HepG2 (cell line): ENCODE data around the gene RBM28. TPM values are rescaled to one million over a fixed set of nuclear protein-coding genes. Genes with fewer than 3 reads are reported as not detected.

Experiments
- BRD4 ChIP-seq: sonication (generic); formaldehyde crosslinking; IDR thresholded peaks from 2 replicates; pipeline ENCODE4 v1.4.0; 2020; ENCODE audit warnings: missing genetic modification reagents
- GFI1 ChIP-seq: sonication (generic); formaldehyde crosslinking; IDR thresholded peaks from 2 replicates; pipeline ENCODE4 v1.5.0; 2020; ENCODE audit warnings: missing genetic modification reagents, mild to moderate bottlenecking, borderline replicate concordance
- KAT7 ChIP-seq: IDR thresholded peaks from 2 replicates; pipeline ENCODE4 v1.6.1; 2018; ENCODE audit warnings: borderline replicate concordance, missing compliant biosample characterization
- MATR3 ChIP-seq: sonication (generic); formaldehyde crosslinking; IDR thresholded peaks from 2 replicates; pipeline ENCODE4 v1.4.0; 2020; ENCODE audit warnings: missing genetic modification reagents
- MTF1 ChIP-seq: sonication (generic); formaldehyde crosslinking; IDR thresholded peaks from 2 replicates; pipeline ENCODE4 v1.5.0; 2020; ENCODE audit warnings: missing genetic modification reagents
- POLR2A ChIP-seq, 2 experiments: IDR thresholded peaks; 2 replicates each; pipeline ENCODE4 v1.6.1; 2011; ENCODE audit warnings: low read depth in 2 of 2, low read length in 2 of 2, mild to moderate bottlenecking in 1 of 2, moderate library complexity in 1 of 2; ENCODE audit not compliant: insufficient read depth in 1 of 2
- SETDB1 ChIP-seq: sonication (generic); formaldehyde crosslinking; IDR thresholded peaks from 2 replicates; pipeline ENCODE4 v1.5.1; 2020; ENCODE audit warnings: missing genetic modification reagents, mild to moderate bottlenecking, borderline replicate concordance
- SSRP1 ChIP-seq: IDR thresholded peaks from 2 replicates; pipeline ENCODE4 v1.6.1; 2016; ENCODE audit warnings: control low read depth
- polyA plus RNA-seq, 8 experiments: library from polyadenylated mRNA; depleted of rRNA in 3 of 8; stranded (reverse) in 7 of 8; unstranded in 1 of 8; fragments of >200 nt; fragmentation: Illumina TruSeq in 4 of 8; extraction: Trizol in 4 of 8; gene quantifications; 2 replicates each; pipeline versions ENCODE4 v1.2.1 to v1.2.3, GENCODE V29; 2011 to 2016; ENCODE audit warnings: low read depth in 4 of 8, missing spikeins in 1 of 8, mixed read lengths in 1 of 8; ENCODE audit not compliant: insufficient read depth in 1 of 8
- total RNA-seq, 5 experiments: library from RNA; depleted of rRNA; stranded (reverse); fragments of >200 nt; fragmentation: Illumina TruSeq; extraction: Trizol; gene quantifications; 2 replicates each; pipeline ENCODE4 v1.2.3, GENCODE V29; 2016; ENCODE audit warnings: low read depth in 1 of 5
- TF ChIP-seq, protein P1 (sequence below): sonication (generic); formaldehyde crosslinking; IDR thresholded peaks from 2 replicates; pipeline ENCODE4 v1.4.0; 2020; ENCODE audit warnings: mild to moderate bottlenecking, missing genetic modification reagents, borderline replicate concordance
- TF ChIP-seq, protein P2 (sequence below): sonication (generic); formaldehyde crosslinking; IDR thresholded peaks from 2 replicates; pipeline ENCODE4 v1.8.1; 2022; ENCODE audit warnings: mild to moderate bottlenecking, missing genetic modification reagents
- TF ChIP-seq, protein P3 (sequence below): sonication (generic); formaldehyde crosslinking; IDR thresholded peaks from 2 replicates; pipeline ENCODE4 v1.5.0; 2020; ENCODE audit warnings: missing genetic modification reagents
- TF ChIP-seq, protein P4 (sequence below): sonication (generic); formaldehyde crosslinking; IDR thresholded peaks from 2 replicates; pipeline ENCODE4 v1.4.0; 2020; ENCODE audit warnings: missing genetic modification reagents
- TF ChIP-seq, protein P5 (sequence below): sonication (generic); formaldehyde crosslinking; IDR thresholded peaks from 2 replicates; pipeline ENCODE4 v1.5.0; 2020; ENCODE audit warnings: missing genetic modification reagents

The RBM28 gene
- total and polyA plus RNA-seq, 2 of the 13 experiments (the other 11 are each of a cell fraction or from before 2014, with no cell fraction given): 20.5 to 49.0 TPM

DNA sequence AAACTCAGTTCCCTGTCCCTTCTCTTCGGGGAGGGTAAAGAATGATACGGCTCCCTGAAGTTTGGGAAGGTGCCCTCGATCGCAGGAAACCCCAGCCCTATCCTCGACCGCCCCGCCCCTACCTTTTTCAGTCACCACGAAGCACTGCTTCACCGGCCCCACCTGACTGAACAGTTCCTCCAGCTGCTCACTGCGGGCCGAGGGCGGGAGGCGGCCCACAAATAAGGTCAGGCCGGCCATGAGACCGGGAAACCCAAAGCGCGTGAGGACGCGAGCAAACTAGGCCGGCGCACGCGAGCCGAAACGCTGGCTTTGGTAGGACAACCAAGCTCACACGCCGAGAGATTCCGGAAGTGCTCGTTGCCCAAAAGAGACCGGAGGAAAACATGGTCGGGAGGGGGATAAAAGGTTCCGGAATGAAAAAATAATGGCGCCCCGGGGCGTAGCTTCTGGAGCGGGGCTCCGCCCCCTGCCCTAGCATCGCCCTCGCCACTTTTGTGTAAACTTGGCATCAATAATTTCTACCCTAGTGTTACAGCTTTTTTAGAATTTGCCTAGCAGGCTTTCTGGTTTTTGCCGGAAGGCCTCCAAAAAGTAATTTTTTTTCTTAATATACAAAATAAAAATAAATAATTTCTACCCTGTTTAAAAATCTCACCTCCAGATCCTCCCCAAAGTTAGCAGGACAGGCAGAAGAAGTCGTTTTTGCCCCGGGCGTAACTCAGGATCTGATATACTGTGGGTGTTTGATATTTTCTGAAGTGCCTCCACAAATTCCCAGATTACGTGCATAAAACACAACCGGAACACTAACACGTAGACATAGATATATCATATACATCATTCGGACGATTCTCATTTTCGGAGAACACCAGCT is at the start of gene RBM28 (continued):
- TF ChIP-seq, protein P1, sequence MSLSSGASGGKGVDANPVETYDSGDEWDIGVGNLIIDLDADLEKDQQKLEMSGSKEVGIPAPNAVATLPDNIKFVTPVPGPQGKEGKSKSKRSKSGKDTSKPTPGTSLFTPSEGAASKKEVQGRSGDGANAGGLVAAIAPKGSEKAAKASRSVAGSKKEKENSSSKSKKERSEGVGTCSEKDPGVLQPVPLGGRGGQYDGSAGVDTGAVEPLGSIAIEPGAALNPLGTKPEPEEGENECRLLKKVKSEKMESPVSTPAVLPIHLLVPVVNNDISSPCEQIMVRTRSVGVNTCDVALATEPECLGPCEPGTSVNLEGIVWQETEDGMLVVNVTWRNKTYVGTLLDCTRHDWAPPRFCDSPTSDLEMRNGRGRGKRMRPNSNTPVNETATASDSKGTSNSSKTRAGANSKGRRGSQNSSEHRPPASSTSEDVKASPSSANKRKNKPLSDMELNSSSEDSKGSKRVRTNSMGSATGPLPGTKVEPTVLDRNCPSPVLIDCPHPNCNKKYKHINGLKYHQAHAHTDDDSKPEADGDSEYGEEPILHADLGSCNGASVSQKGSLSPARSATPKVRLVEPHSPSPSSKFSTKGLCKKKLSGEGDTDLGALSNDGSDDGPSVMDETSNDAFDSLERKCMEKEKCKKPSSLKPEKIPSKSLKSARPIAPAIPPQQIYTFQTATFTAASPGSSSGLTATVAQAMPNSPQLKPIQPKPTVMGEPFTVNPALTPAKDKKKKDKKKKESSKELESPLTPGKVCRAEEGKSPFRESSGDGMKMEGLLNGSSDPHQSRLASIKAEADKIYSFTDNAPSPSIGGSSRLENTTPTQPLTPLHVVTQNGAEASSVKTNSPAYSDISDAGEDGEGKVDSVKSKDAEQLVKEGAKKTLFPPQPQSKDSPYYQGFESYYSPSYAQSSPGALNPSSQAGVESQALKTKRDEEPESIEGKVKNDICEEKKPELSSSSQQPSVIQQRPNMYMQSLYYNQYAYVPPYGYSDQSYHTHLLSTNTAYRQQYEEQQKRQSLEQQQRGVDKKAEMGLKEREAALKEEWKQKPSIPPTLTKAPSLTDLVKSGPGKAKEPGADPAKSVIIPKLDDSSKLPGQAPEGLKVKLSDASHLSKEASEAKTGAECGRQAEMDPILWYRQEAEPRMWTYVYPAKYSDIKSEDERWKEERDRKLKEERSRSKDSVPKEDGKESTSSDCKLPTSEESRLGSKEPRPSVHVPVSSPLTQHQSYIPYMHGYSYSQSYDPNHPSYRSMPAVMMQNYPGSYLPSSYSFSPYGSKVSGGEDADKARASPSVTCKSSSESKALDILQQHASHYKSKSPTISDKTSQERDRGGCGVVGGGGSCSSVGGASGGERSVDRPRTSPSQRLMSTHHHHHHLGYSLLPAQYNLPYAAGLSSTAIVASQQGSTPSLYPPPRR (CRISPR knock-in tag): peak; percentile 75
- TF ChIP-seq SETDB1 (CRISPR knock-in tag) (peak; percentile 98), BRD4 (peak; percentile 90; the same call in 1 of the 2 replicates), KAT7 (CRISPR knock-in tag) (peak; percentile 97; the same call in 1 of the 2 replicates), SSRP1 (CRISPR knock-in tag) (no peak), MTF1 (CRISPR knock-in tag) (peak; percentile 94; the same call in 1 of the 2 replicates), POLR2A (IDR thresholded peaks at IDR 0.05; ENCODE audit: insufficient read depth in 1 of 2, low read depth in 2 of 2, low read length in 2 of 2) (peak; percentile 85 to 89), GFI1 (CRISPR knock-in tag) (peak; percentile 78), MATR3 (CRISPR knock-in tag) (no peak)
- TF ChIP-seq, protein P2, sequence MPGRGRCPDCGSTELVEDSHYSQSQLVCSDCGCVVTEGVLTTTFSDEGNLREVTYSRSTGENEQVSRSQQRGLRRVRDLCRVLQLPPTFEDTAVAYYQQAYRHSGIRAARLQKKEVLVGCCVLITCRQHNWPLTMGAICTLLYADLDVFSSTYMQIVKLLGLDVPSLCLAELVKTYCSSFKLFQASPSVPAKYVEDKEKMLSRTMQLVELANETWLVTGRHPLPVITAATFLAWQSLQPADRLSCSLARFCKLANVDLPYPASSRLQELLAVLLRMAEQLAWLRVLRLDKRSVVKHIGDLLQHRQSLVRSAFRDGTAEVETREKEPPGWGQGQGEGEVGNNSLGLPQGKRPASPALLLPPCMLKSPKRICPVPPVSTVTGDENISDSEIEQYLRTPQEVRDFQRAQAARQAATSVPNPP (CRISPR knock-in tag): peak; percentile 100
- TF ChIP-seq, protein P3, sequence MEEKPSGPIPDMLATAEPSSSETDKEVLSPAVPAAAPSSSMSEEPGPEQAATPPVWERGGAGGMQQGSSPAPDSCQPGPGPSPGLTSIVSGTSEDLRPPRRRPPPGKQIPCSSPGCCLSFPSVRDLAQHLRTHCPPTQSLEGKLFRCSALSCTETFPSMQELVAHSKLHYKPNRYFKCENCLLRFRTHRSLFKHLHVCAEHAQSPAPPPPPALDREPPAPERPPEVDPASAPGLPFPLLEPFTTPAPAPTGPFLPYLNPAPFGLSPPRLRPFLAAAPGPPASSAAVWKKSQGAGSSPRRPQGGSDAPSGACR (CRISPR knock-in tag): peak; percentile 89; the same call in 1 of the 2 replicates
- TF ChIP-seq, protein P4, sequence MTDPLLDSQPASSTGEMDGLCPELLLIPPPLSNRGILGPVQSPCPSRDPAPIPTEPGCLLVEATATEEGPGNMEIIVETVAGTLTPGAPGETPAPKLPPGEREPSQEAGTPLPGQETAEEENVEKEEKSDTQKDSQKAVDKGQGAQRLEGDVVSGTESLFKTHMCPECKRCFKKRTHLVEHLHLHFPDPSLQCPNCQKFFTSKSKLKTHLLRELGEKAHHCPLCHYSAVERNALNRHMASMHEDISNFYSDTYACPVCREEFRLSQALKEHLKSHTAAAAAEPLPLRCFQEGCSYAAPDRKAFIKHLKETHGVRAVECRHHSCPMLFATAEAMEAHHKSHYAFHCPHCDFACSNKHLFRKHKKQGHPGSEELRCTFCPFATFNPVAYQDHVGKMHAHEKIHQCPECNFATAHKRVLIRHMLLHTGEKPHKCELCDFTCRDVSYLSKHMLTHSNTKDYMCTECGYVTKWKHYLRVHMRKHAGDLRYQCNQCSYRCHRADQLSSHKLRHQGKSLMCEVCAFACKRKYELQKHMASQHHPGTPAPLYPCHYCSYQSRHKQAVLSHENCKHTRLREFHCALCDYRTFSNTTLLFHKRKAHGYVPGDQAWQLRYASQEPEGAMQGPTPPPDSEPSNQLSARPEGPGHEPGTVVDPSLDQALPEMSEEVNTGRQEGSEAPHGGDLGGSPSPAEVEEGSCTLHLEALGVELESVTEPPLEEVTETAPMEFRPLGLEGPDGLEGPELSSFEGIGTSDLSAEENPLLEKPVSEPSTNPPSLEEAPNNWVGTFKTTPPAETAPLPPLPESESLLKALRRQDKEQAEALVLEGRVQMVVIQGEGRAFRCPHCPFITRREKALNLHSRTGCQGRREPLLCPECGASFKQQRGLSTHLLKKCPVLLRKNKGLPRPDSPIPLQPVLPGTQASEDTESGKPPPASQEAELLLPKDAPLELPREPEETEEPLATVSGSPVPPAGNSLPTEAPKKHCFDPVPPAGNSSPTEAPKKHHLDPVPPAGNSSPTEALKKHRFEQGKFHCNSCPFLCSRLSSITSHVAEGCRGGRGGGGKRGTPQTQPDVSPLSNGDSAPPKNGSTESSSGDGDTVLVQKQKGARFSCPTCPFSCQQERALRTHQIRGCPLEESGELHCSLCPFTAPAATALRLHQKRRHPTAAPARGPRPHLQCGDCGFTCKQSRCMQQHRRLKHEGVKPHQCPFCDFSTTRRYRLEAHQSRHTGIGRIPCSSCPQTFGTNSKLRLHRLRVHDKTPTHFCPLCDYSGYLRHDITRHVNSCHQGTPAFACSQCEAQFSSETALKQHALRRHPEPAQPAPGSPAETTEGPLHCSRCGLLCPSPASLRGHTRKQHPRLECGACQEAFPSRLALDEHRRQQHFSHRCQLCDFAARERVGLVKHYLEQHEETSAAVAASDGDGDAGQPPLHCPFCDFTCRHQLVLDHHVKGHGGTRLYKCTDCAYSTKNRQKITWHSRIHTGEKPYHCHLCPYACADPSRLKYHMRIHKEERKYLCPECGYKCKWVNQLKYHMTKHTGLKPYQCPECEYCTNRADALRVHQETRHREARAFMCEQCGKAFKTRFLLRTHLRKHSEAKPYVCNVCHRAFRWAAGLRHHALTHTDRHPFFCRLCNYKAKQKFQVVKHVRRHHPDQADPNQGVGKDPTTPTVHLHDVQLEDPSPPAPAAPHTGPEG (CRISPR knock-in tag): peak; percentile 95
- TF ChIP-seq, protein P5, sequence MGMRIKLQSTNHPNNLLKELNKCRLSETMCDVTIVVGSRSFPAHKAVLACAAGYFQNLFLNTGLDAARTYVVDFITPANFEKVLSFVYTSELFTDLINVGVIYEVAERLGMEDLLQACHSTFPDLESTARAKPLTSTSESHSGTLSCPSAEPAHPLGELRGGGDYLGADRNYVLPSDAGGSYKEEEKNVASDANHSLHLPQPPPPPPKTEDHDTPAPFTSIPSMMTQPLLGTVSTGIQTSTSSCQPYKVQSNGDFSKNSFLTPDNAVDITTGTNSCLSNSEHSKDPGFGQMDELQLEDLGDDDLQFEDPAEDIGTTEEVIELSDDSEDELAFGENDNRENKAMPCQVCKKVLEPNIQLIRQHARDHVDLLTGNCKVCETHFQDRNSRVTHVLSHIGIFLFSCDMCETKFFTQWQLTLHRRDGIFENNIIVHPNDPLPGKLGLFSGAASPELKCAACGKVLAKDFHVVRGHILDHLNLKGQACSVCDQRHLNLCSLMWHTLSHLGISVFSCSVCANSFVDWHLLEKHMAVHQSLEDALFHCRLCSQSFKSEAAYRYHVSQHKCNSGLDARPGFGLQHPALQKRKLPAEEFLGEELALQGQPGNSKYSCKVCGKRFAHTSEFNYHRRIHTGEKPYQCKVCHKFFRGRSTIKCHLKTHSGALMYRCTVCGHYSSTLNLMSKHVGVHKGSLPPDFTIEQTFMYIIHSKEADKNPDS: peak; percentile 75; the same call in 1 of the 2 replicates
